H9 (cell line): ENCODE measurements around the gene ABHD4. TPM values are rescaled to one million over a fixed set of nuclear protein-coding genes. Genes with fewer than 3 reads are reported as not detected.
A peak's percentile ranks its signal among the peaks of the same experiment; 100 is the strongest.

Experiments
- DNase-seq: peaks from one replicate; pipeline ENCODE4 v3.0.0-alpha.2; 2017
- H2AFZ ChIP-seq: one replicate; pipeline ENCODE4 v1.6.1; 2013; ENCODE audit warnings: mild to moderate bottlenecking, low read length, control low read depth, moderate library complexity
- H2AK5ac ChIP-seq: 2 replicates; pipeline ENCODE4 v1.6.1; 2013; ENCODE audit warnings: low read length, control low read depth, mixed read lengths; ENCODE audit not compliant: insufficient read length
- H2BK120ac ChIP-seq: one replicate; pipeline ENCODE4 v1.6.1; 2013; ENCODE audit warnings: low read depth, mild to moderate bottlenecking, low read length, control low read depth, inconsistent platforms; ENCODE audit not compliant: poor library complexity, severe bottlenecking
- H2BK12ac ChIP-seq: 2 replicates; pipeline ENCODE4 v1.6.1; 2013; ENCODE audit warnings: low read length, control low read depth, mixed read lengths, low read depth; ENCODE audit not compliant: insufficient read length
- H2BK15ac ChIP-seq: 2 replicates; pipeline ENCODE4 v1.6.1; 2013; ENCODE audit warnings: low read depth, low read length, control low read depth
- H2BK20ac ChIP-seq: one replicate; pipeline ENCODE4 v1.6.1; 2013; ENCODE audit warnings: low read depth, mild to moderate bottlenecking, low read length, control low read depth, inconsistent platforms; ENCODE audit not compliant: poor library complexity, severe bottlenecking
- H2BK5ac ChIP-seq: 2 replicates; pipeline ENCODE4 v1.6.1; 2013; ENCODE audit warnings: low read length, control low read depth, mixed read lengths; ENCODE audit not compliant: insufficient read length
- H3K14ac ChIP-seq: 2 replicates; pipeline ENCODE4 v1.6.1; 2013; ENCODE audit warnings: low read length, control low read depth; ENCODE audit not compliant: insufficient read depth
- H3K18ac ChIP-seq: 2 replicates; pipeline ENCODE4 v1.6.1; 2013; ENCODE audit warnings: low read depth, mild to moderate bottlenecking, mixed read lengths, low read length, control low read depth; ENCODE audit not compliant: insufficient read length
- H3K23ac ChIP-seq: 2 replicates; pipeline ENCODE4 v1.6.1; 2013; ENCODE audit warnings: low read length, control low read depth, mixed read lengths, low read depth; ENCODE audit not compliant: insufficient read length
- H3K23me2 ChIP-seq: 2 replicates; pipeline ENCODE4 v1.6.1; 2013; ENCODE audit warnings: low read depth, mild to moderate bottlenecking, mixed read lengths, low read length, control low read depth; ENCODE audit not compliant: insufficient read length, poor library complexity, severe bottlenecking
- H3K27ac ChIP-seq: 2 replicates; pipeline ENCODE4 v1.5.1; 2013; ENCODE audit warnings: low read length, control low read depth, mixed read lengths, low read depth; ENCODE audit not compliant: insufficient read length
- H3K27me3 ChIP-seq: 2 replicates; pipeline ENCODE4 v1.6.1; 2013; ENCODE audit warnings: low read length, control low read depth, inconsistent platforms; ENCODE audit not compliant: insufficient read depth
- H3K4ac ChIP-seq: 2 replicates; pipeline ENCODE4 v1.6.1; 2013; ENCODE audit warnings: low read depth, mild to moderate bottlenecking, control low read depth, inconsistent platforms, low read length, moderate library complexity
- H3K4me1 ChIP-seq: 2 replicates; pipeline ENCODE4 v1.6.1; 2013; ENCODE audit warnings: low read length, control low read depth, inconsistent platforms; ENCODE audit not compliant: insufficient read depth
- H3K4me2 ChIP-seq: 2 replicates; pipeline ENCODE4 v1.6.1; 2013; ENCODE audit warnings: low read length, control low read depth, mixed read lengths; ENCODE audit not compliant: insufficient read length, insufficient read depth
- H3K56ac ChIP-seq: 2 replicates; pipeline ENCODE4 v1.6.1; 2013; ENCODE audit warnings: low read depth, mild to moderate bottlenecking, mixed read lengths, low read length, control low read depth; ENCODE audit not compliant: insufficient read length
- H3K79me1 ChIP-seq: 2 replicates; pipeline ENCODE4 v1.6.1; 2013; ENCODE audit warnings: low read depth, mild to moderate bottlenecking, moderate library complexity, low read length, control low read depth, inconsistent platforms; ENCODE audit not compliant: insufficient read depth, poor library complexity, severe bottlenecking
- H3K79me2 ChIP-seq: 2 replicates; pipeline ENCODE4 v1.6.1; 2013; ENCODE audit warnings: low read length, control low read depth, inconsistent platforms; ENCODE audit not compliant: insufficient read depth
- H3K9ac ChIP-seq: 2 replicates; pipeline ENCODE4 v1.6.1; 2013; ENCODE audit warnings: low read length, control low read depth, mixed read lengths; ENCODE audit not compliant: insufficient read length; ENCODE audit errors: extremely low read depth
- H3K9me3 ChIP-seq: one replicate; pipeline ENCODE4 v1.6.1; 2013; ENCODE audit warnings: low read depth, low read length, inconsistent platforms; ENCODE audit not compliant: control insufficient read depth
- H3T11ph ChIP-seq: one replicate; pipeline ENCODE4 v1.6.1; 2013; ENCODE audit warnings: mild to moderate bottlenecking, low read length, control low read depth, inconsistent platforms
- H4K20me1 ChIP-seq: one replicate; pipeline ENCODE4 v1.6.1; 2013; ENCODE audit not compliant: control insufficient read depth, insufficient read length, insufficient read depth
- H4K5ac ChIP-seq: 2 replicates; pipeline ENCODE4 v1.6.1; 2013; ENCODE audit warnings: low read depth, mild to moderate bottlenecking, mixed read lengths, low read length, control low read depth; ENCODE audit not compliant: insufficient read length
- H4K8ac ChIP-seq: replicated peaks from 2 replicates; pipeline ENCODE4 v1.6.1; 2013; ENCODE audit warnings: low read length, control low read depth, mixed read lengths, low read depth; ENCODE audit not compliant: insufficient read length
- H4K91ac ChIP-seq: 2 replicates; pipeline ENCODE4 v1.6.1; 2013; ENCODE audit warnings: low read depth, mild to moderate bottlenecking, moderate library complexity, mixed read lengths, low read length, control low read depth; ENCODE audit not compliant: insufficient read length
- H3K27ac Mint-ChIP-seq, 3 experiments: 2 replicates in 2 of 3; 3 replicates in 1 of 3; pipeline ENCODE4 v1.8.0; 2020 to 2021; ENCODE audit warnings: mixed read lengths in 3 of 3, mild to moderate bottlenecking in 1 of 3, moderate library complexity in 1 of 3
- H3K27me3 Mint-ChIP-seq: 2 replicates; pipeline ENCODE4 v1.8.0; 2021; ENCODE audit warnings: low read depth, mild to moderate bottlenecking, moderate library complexity, mixed read lengths
- H3K36me3 Mint-ChIP-seq, 3 experiments: 2 replicates in 2 of 3; 3 replicates in 1 of 3; pipeline ENCODE4 v1.8.0; 2020 to 2021; ENCODE audit warnings: low read depth in 3 of 3, mixed read lengths in 3 of 3; ENCODE audit not compliant: insufficient read depth in 1 of 3
- H3K4me1 Mint-ChIP-seq, 2 experiments: 2 replicates each; pipeline ENCODE4 v1.8.0; 2020; ENCODE audit warnings: mixed read lengths in 2 of 2
- H3K4me3 Mint-ChIP-seq, 2 experiments: 2 replicates in 1 of 2; 3 replicates in 1 of 2; pipeline ENCODE4 v1.8.0; 2020 to 2021; ENCODE audit warnings: mild to moderate bottlenecking in 2 of 2, mixed read lengths in 2 of 2, moderate library complexity in 1 of 2
- H3K9me3 Mint-ChIP-seq, 2 experiments: 2 replicates in 1 of 2; 3 replicates in 1 of 2; pipeline ENCODE4 v1.8.0; 2020; ENCODE audit warnings: mild to moderate bottlenecking in 2 of 2, mixed read lengths in 2 of 2, moderate library complexity in 1 of 2
- WGBS: extraction: QIAGEN DNeasy Blood & Tissue Kit; methylation state at CpG from one replicate; pipeline ENCODE4 v1.1.7; 2013; ENCODE audit warnings: missing lambda C conversion rate, low lambda C conversion rate, mixed read lengths; ENCODE audit not compliant: insufficient read length; ENCODE audit errors: extremely low coverage; 5-methylcytosine and 5-hydroxymethylcytosine counted together
- total RNA-seq: library from RNA; stranded (reverse); gene quantifications from 2 replicates; pipeline ENCODE4 v1.2.1, GENCODE V29; 2021
- TF ChIP-seq, protein P1 (sequence below): fragments of 200-600 bp; sonication (generic); conservative IDR thresholded peaks from 3 replicates; pipeline ENCODE4 v1.8.0; 2021; ENCODE audit warnings: antibody characterized with exemption, mild to moderate bottlenecking

The ABHD4 gene
- total RNA-seq, 1 experiment from 2014 or later: 21.8 TPM

DNA sequence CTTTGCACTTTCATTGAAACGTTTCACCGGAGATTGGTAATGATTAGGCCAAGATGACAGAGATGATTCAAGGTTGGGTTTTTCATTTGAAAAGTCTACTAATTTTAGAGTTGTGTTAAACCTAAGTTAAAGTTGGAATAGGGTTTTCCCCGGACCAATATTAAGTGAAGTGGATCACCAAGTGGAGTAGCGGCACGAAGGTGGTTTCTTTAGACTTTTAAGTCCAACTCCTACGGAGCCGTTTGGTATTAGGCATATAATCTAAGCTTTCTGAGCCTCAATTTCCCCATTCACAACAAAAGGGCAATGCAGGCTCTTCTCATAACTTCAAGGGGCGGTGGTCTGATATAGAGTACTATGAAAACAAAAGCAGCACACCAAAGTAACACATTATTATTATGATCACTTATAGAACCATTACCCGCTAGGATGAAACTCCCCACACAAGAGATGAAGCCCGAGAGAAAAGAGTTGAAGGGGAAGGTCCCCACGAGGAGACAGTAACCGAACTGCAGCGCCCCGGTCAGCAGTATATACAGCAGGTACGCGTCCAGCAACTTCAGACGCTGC, 9.5 kb upstream of the ABHD4 start:
- peaks cover 4 to 12% (median 5%) of the 10 kb centered on the region in 3 experiments; a peak in 5 of 7 replicates for H3K36me3 Mint-ChIP-seq
- Histone ChIP-seq H4K20me1 (no peaks in the 10 kb centered on the region), H2BK120ac (no peak overlapping the region), H3K27me3 (no peaks in the 10 kb centered on the region), H3K79me1 (peaks cover 7% of the 10 kb centered on the region), H3T11ph (no peak overlapping the region), H3K4me1 (no peaks in the 10 kb centered on the region; the same call in 1 of the 2 replicates), H4K8ac (no peak overlapping the region), H3K27ac (no peak overlapping the region), H3K14ac (peak overlapping the region; percentile 67; the same call in 1 of the 2 replicates), H4K5ac (no peak overlapping the region), H2BK12ac (no peak overlapping the region), H2BK15ac (no peak overlapping the region), H3K56ac (no peak overlapping the region), H3K4me2 (peak overlapping the region; percentile 71), H2AFZ (no peak overlapping the region), H2AK5ac (no peak overlapping the region), H3K9me3 (no peaks in the 10 kb centered on the region), H2BK20ac (no peak overlapping the region), H3K23ac (no peak overlapping the region), H3K79me2 (peaks cover 18% of the 10 kb centered on the region; the same call in 1 of the 2 replicates), H2BK5ac (no peak overlapping the region), H4K91ac (no peak overlapping the region), H3K4ac (no peak overlapping the region), H3K23me2 (peaks cover 9% of the 10 kb centered on the region), H3K18ac (no peak overlapping the region), H3K9ac (peak overlapping the region; percentile 82)
- no peaks in the 10 kb centered on the region for H3K27me3 Mint-ChIP-seq
- H3K27ac Mint-ChIP-seq: peak overlapping the region; percentile 97 to 99 (median 99)
- DNase-seq: no peak
- no peaks in the 10 kb centered on the region for H3K9me3 Mint-ChIP-seq
- peaks cover 16 to 29% of the 10 kb centered on the region in 2 experiments for H3K4me1 Mint-ChIP-seq
- TF ChIP-seq, protein P1, sequence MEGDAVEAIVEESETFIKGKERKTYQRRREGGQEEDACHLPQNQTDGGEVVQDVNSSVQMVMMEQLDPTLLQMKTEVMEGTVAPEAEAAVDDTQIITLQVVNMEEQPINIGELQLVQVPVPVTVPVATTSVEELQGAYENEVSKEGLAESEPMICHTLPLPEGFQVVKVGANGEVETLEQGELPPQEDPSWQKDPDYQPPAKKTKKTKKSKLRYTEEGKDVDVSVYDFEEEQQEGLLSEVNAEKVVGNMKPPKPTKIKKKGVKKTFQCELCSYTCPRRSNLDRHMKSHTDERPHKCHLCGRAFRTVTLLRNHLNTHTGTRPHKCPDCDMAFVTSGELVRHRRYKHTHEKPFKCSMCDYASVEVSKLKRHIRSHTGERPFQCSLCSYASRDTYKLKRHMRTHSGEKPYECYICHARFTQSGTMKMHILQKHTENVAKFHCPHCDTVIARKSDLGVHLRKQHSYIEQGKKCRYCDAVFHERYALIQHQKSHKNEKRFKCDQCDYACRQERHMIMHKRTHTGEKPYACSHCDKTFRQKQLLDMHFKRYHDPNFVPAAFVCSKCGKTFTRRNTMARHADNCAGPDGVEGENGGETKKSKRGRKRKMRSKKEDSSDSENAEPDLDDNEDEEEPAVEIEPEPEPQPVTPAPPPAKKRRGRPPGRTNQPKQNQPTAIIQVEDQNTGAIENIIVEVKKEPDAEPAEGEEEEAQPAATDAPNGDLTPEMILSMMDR: no peak
- no CpG with 5 or more reads among the region's 17 CpGs for WGBS
- H3K4me3 Mint-ChIP-seq: peak overlapping the region; percentile 100
